NOMO-1 treated with DMSO at 0.1 percent for 48 hours (cell line): ENCODE data around the gene CEP250.

Experiments used
- DNase-seq: peaks from one replicate; lab custom pipeline; 2025; ENCODE audit not compliant: unreplicated experiment; lab: John Stamatoyannopoulos, UW

Gene CEP250

GRCh38 chr20:35559042-35559693, 103.8 kb downstream of the CEP250 start:
- no peak for DNase-seq

- DNase-seq = no peak
These were observed 104.7 kb downstream of the CEP250 start for GRCh38 chr20:35560105-35560511.

- no peak for DNase-seq
These were observed 105.1 kb downstream of the CEP250 start for GRCh38 chr20:35560541-35560940.

GRCh38 chr20:35561268-35561667, 105.9 kb downstream of the CEP250 start:
- no peak for DNase-seq

- DNase-seq = no peak
These were observed 106.3 kb downstream of the CEP250 start for GRCh38 chr20:35561671-35562070.

- no peak for DNase-seq
These were observed 107.2 kb downstream of the CEP250 start for GRCh38 chr20:35562541-35563110.

GRCh38 chr20:35563834-35564233, 108.4 kb downstream of the CEP250 start:
- no peak for DNase-seq

GRCh38 chr20:35564905-35565304, 109.5 kb downstream of the CEP250 start:
- no peak for DNase-seq

- DNase-seq = no peak
These were observed 113.2 kb downstream of the CEP250 start for GRCh38 chr20:35568645-35569044.
